ENCODE results near the gene OVOL1. TPM values are rescaled to one million over a fixed set of nuclear protein-coding genes. Genes with fewer than 3 reads are reported as not detected.

OVOL1 gene
- total RNA-seq, 1 experiment from 2014 or later, result not detected

GRCh38 chr11:65789230-65790103 lies 2.6 kb downstream of the OVOL1 start:
- Histone ChIP-seq H3K36me3 (ENCODE audit: insufficient read depth, low read length, poor library complexity, severe bottlenecking) (no peaks in the 10 kb centered on the region), H3K27me3 (replicated peaks; ENCODE audit: insufficient read depth, low read depth, low read length, poor library complexity) (peaks cover 57% of the 10 kb centered on the region), H3K4me1 (ENCODE audit: insufficient read depth, low read length, poor library complexity, severe bottlenecking) (peaks cover 8% of the 10 kb centered on the region), H3K4me3 (ENCODE audit: low read depth, low read length, poor library complexity, severe bottlenecking) (no peak overlapping the region), H3K9me3 (ENCODE audit: low read depth, low read length, poor library complexity, severe bottlenecking) (no peaks in the 10 kb centered on the region), H3K27ac (ENCODE audit: low read depth, low read length, poor library complexity, severe bottlenecking) (no peak overlapping the region)
- POLR2A ChIA-PET (ENCODE audit: low non-redundant PET), result interaction anchor here (0.6 kb wide), 1 partner anchor 11 kb away, joined by 3 read pairs; no protein-coding TSS in a partner anchor
- CTCF ChIA-PET, result interaction anchor here (1.4 kb wide), 1 partner anchor 9 kb away, joined by 12 read pairs; the partner anchor contains the start of gene AP5B1
- DNase-seq (ENCODE audit: low spot score), result no peak
- no peak for TF ChIP-seq EZH2 (IDR thresholded peaks at IDR 0.05; ENCODE audit: borderline replicate concordance, low read depth, low read length, poor library complexity, severe bottlenecking)
- TF ChIP-seq CTCF (conservative IDR thresholded peaks at IDR 0.05; ENCODE audit: low read depth, low read length), result no peak
- BruUV-seq (replicated peaks), result no TSS peak
- intact Hi-C loops (cut with micrococcal nuclease; ENCODE audit: unreplicated experiment), result no loop called here

- no peak overlapping the region for H3K4me3 ChIP-seq (ENCODE audit: low read depth, low read length, poor library complexity, severe bottlenecking)
- no TSS peak for BruUV-seq (replicated peaks)
- intact Hi-C loops (cut with micrococcal nuclease; ENCODE audit: unreplicated experiment), result no loop called here
- no peak for TF ChIP-seq CTCF (conservative IDR thresholded peaks at IDR 0.05; ENCODE audit: low read depth, low read length)
- TF ChIP-seq EZH2 (IDR thresholded peaks at IDR 0.05; ENCODE audit: borderline replicate concordance, low read depth, low read length, poor library complexity, severe bottlenecking), result no peak
- no peak for DNase-seq (ENCODE audit: low spot score)
- ChIA-PET POLR2A (ENCODE audit: low non-redundant PET) (no interaction called here), CTCF (interaction anchor here (1.4 kb wide), 1 partner anchor 10 kb away, joined by 12 read pairs; the partner anchor contains the start of gene AP5B1)
- no peaks in the 10 kb centered on the region for H3K36me3 ChIP-seq (ENCODE audit: insufficient read depth, low read length, poor library complexity, severe bottlenecking)
- no peaks in the 10 kb centered on the region for H3K9me3 ChIP-seq (ENCODE audit: low read depth, low read length, poor library complexity, severe bottlenecking)
- H3K4me1 ChIP-seq (ENCODE audit: insufficient read depth, low read length, poor library complexity, severe bottlenecking), result peaks cover 8% of the 10 kb centered on the region
- H3K27ac ChIP-seq (ENCODE audit: low read depth, low read length, poor library complexity, severe bottlenecking), result no peak overlapping the region
- H3K27me3 ChIP-seq (replicated peaks; ENCODE audit: insufficient read depth, low read depth, low read length, poor library complexity), result peaks cover 48% of the 10 kb centered on the region
Observed at GRCh38 chr11:65790104-65790901, 3.4 kb downstream of the OVOL1 start.

- H3K27me3 ChIP-seq (replicated peaks; ENCODE audit: insufficient read depth, low read depth, low read length, poor library complexity), result peaks cover 41% of the 10 kb centered on the region
- ChIA-PET CTCF (no interaction called here), POLR2A (ENCODE audit: low non-redundant PET) (no interaction called here)
- no TSS peak for BruUV-seq (replicated peaks)
- no peak for DNase-seq (ENCODE audit: low spot score)
- peaks cover 8% of the 10 kb centered on the region for H3K4me1 ChIP-seq (ENCODE audit: insufficient read depth, low read length, poor library complexity, severe bottlenecking)
- no peaks in the 10 kb centered on the region for H3K9me3 ChIP-seq (ENCODE audit: low read depth, low read length, poor library complexity, severe bottlenecking)
- TF ChIP-seq CTCF (conservative IDR thresholded peaks at IDR 0.05; ENCODE audit: low read depth, low read length), result no peak
- TF ChIP-seq EZH2 (IDR thresholded peaks at IDR 0.05; ENCODE audit: borderline replicate concordance, low read depth, low read length, poor library complexity, severe bottlenecking), result no peak
- no peak overlapping the region for H3K4me3 ChIP-seq (ENCODE audit: low read depth, low read length, poor library complexity, severe bottlenecking)
- intact Hi-C loops (cut with micrococcal nuclease; ENCODE audit: unreplicated experiment), result no loop called here
- H3K27ac ChIP-seq (ENCODE audit: low read depth, low read length, poor library complexity, severe bottlenecking), result no peak overlapping the region
- H3K36me3 ChIP-seq (ENCODE audit: insufficient read depth, low read length, poor library complexity, severe bottlenecking), result no peaks in the 10 kb centered on the region
Observed at GRCh38 chr11:65790902-65791650, 4.2 kb downstream of the OVOL1 start.
